Keratinocyte (primary cell): ENCODE measurements around the gene CHAF1B.

Experiments used
- CTCF ChIP-seq, 3 experiments: IDR thresholded peaks in 1 of 3; conservative IDR thresholded peaks in 1 of 3; optimal IDR thresholded peaks in 1 of 3; 2 replicates in 2 of 3; 3 replicates in 1 of 3; pipeline versions ENCODE3 to v1.5.1; 2011; ENCODE audit warnings: low read length in 3 of 3, mild to moderate bottlenecking in 3 of 3, moderate library complexity in 2 of 3, control low read depth in 1 of 3, inconsistent platforms in 1 of 3; ENCODE audit not compliant: insufficient read depth in 2 of 3; ENCODE audit errors: extremely low read depth in 1 of 3
- EZH2 ChIP-seq: IDR thresholded peaks from one replicate; pipeline ENCODE4 v1.6.1; 2012; ENCODE audit warnings: inconsistent platforms, mild to moderate bottlenecking, low read length, moderate library complexity

GRCh38 chr21:36415375-36415774, 30.2 kb downstream of the CHAF1B start:
- no peak for TF ChIP-seq CTCF (optimal IDR thresholded peaks at IDR 0.05 in 1 of 3, IDR thresholded peaks at IDR 0.05 in 1 of 3, conservative IDR thresholded peaks at IDR 0.05 in 1 of 3; ENCODE audit: extremely low read depth in 1 of 3, insufficient read depth in 2 of 3, low read length in 3 of 3)
- TF ChIP-seq EZH2: no peak
